Stimulated activated naive CD4-positive, alpha-beta T cell (primary cell): ENCODE results near the gene DPP6.
"Not testable (repeated sequence)": the region's sequence is repeated elsewhere in the genome, so short reads cannot be mapped to it uniquely, and the experiment has no call there.

Source experiments
- DNase-seq, 6 experiments: peaks; one replicate each; lab custom pipeline; 2025; lab: John Stamatoyannopoulos, UW

The DPP6 gene

GRCh38 chr7:154910977-154911376, 858.8 kb downstream of the DPP6 start:
- DNase-seq = no peak

GRCh38 chr7:154911411-154911810, 859.2 kb downstream of the DPP6 start:
- DNase-seq = no peak

GRCh38 chr7:154911862-154912455, 859.8 kb downstream of the DPP6 start:
- no peak for DNase-seq

GRCh38 chr7:154912871-154913637, 860.9 kb downstream of the DPP6 start:
- no peak for DNase-seq

- peak; percentile 56 to 85 (median 82) for DNase-seq
These were observed 861.6 kb downstream of the DPP6 start for GRCh38 chr7:154913638-154914307.

- peak in 1 of 6 experiments; percentile 65 for DNase-seq
These were observed 862.3 kb downstream of the DPP6 start for GRCh38 chr7:154914308-154914995.

- no peak for DNase-seq
These were observed 862.8 kb downstream of the DPP6 start for GRCh38 chr7:154914996-154915380.

GRCh38 chr7:154915600-154915999, 863.4 kb downstream of the DPP6 start:
- DNase-seq = peak in 1 of 6 experiments; percentile 1

- DNase-seq = no peak
These were observed 864.2 kb downstream of the DPP6 start for GRCh38 chr7:154916381-154916780.

GRCh38 chr7:154916856-154917807, 864.9 kb downstream of the DPP6 start:
- DNase-seq = no peak

- DNase-seq = no peak
These were observed 865.6 kb downstream of the DPP6 start for GRCh38 chr7:154917808-154918160.

GRCh38 chr7:154918266-154918665, 866.1 kb downstream of the DPP6 start:
- no peak for DNase-seq

- DNase-seq = no peak
These were observed 866.5 kb downstream of the DPP6 start for GRCh38 chr7:154918741-154919140.

- no peak for DNase-seq
These were observed 867.4 kb downstream of the DPP6 start for GRCh38 chr7:154919344-154920225.

- not testable (repeated sequence) for DNase-seq
These were observed 870.3 kb downstream of the DPP6 start for GRCh38 chr7:154922472-154922871.

GRCh38 chr7:154927624-154928125, 875.5 kb downstream of the DPP6 start:
- peak; percentile 31 to 84 (median 68) for DNase-seq

GRCh38 chr7:154928136-154929005, 876.2 kb downstream of the DPP6 start:
- peak; percentile 20 to 96 (median 68) for DNase-seq

GRCh38 chr7:154929006-154929726, 877.0 kb downstream of the DPP6 start:
- DNase-seq = no peak
